NCI-H128 (cell line): Measurements from ENCODE around the gene OR6X1.

Experiments
- DNase-seq: peaks from one replicate; lab custom pipeline; 2025; ENCODE audit not compliant: unreplicated experiment; lab: John Stamatoyannopoulos, UW

The OR6X1 gene

GRCh38 chr11:123754101-123754568 lies at the start of gene OR6X1:
OR6X1 (minus strand) TSS chr11:123754518; CDS start chr11:123754518, 0 bp downstream.
- no peak for DNase-seq

- no peak for DNase-seq
These were observed 47.4 kb upstream of the OR6X1 start for GRCh38 chr11:123801765-123802164.

GRCh38 chr11:123800036-123800435 lies 45.7 kb upstream of the OR6X1 start:
- DNase-seq: no peak

GRCh38 chr11:123799438-123799837 lies 45.1 kb upstream of the OR6X1 start:
- DNase-seq: no peak

- DNase-seq: no peak
These were observed 44.4 kb upstream of the OR6X1 start for GRCh38 chr11:123798513-123799252.

GRCh38 chr11:123798079-123798478 lies 43.8 kb upstream of the OR6X1 start:
- DNase-seq: no peak

- DNase-seq: no peak
These were observed 43.2 kb upstream of the OR6X1 start for GRCh38 chr11:123797541-123797940.

- no peak for DNase-seq
These were observed 42.8 kb upstream of the OR6X1 start for GRCh38 chr11:123797114-123797513.

- DNase-seq: no peak
These were observed 41.9 kb upstream of the OR6X1 start for GRCh38 chr11:123796226-123796625.

GRCh38 chr11:123783536-123783935 lies 29.2 kb upstream of the OR6X1 start:
- no peak for DNase-seq

GRCh38 chr11:123778511-123778910 lies 24.2 kb upstream of the OR6X1 start:
- DNase-seq: no peak

GRCh38 chr11:123775715-123776549 lies 21.6 kb upstream of the OR6X1 start:
- DNase-seq: no peak

- DNase-seq: no peak
These were observed 21.0 kb upstream of the OR6X1 start for GRCh38 chr11:123775289-123775688.

GRCh38 chr11:123773959-123774358 lies 19.6 kb upstream of the OR6X1 start:
- DNase-seq: no peak

GRCh38 chr11:123773026-123773425 lies 18.7 kb upstream of the OR6X1 start:
- DNase-seq: no peak

- no peak for DNase-seq
These were observed 17.3 kb upstream of the OR6X1 start for GRCh38 chr11:123771664-123772063.

- DNase-seq: no peak
These were observed 16.4 kb upstream of the OR6X1 start for GRCh38 chr11:123770712-123771111.

- DNase-seq: no peak
These were observed 11.3 kb upstream of the OR6X1 start for GRCh38 chr11:123765601-123766000.

GRCh38 chr11:123762422-123762821 lies 8.1 kb upstream of the OR6X1 start:
- no peak for DNase-seq

- no peak for DNase-seq
These were observed 6.6 kb upstream of the OR6X1 start for GRCh38 chr11:123760894-123761293.

GRCh38 chr11:123757976-123758375 lies 3.7 kb upstream of the OR6X1 start:
- no peak for DNase-seq

GRCh38 chr11:123755813-123756212 lies 1.5 kb upstream of the OR6X1 start:
- DNase-seq: no peak
